Fibroblast of skin of right biceps (primary cell): Measurements from ENCODE around the gene PNMA1.

ENCODE experiments used
- DNase-seq: peaks from one replicate; pipeline ENCODE4 v3.0.0-alpha.2; 2013

The PNMA1 gene

DNA sequence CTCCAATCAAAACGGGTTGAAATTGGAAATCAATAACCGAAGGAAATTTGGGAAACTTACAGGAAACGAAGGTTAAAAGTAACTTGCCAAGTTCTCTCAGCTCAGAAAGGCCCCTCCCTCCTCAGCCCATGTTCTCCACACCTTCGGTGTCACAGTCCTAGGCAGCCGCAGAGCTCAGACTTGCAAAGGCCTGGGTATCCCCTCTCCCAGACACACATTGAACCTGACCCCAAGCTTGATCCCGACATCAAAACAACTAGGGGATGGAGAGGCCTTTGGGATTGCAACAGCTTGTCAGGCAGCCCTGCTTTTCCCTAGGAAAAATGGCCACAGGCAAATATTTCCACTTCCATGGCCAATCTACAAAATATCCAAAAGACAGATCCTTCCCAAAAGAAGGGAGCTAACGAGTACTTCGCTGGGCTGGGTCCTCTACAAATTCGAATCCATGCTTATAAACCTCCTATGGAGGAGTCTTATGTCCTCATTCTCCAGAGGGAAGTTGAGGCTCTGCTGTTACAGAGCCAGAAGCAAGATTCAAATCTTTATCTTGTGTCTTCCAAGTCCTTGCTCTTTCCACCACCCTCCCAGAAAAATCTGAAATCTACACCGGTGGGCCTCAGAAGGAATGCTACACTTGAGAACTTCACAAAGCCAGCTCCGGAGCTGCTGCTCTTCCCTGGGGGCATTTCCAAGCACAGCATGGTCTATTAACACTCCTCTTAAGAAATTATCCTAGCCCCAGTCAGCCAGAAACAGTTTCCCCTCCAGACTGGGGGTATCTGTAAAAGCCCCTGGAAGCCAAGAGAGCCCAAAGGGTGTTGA is 35.7 kb upstream of the PNMA1 start:
- DNase-seq: no peak

DNA sequence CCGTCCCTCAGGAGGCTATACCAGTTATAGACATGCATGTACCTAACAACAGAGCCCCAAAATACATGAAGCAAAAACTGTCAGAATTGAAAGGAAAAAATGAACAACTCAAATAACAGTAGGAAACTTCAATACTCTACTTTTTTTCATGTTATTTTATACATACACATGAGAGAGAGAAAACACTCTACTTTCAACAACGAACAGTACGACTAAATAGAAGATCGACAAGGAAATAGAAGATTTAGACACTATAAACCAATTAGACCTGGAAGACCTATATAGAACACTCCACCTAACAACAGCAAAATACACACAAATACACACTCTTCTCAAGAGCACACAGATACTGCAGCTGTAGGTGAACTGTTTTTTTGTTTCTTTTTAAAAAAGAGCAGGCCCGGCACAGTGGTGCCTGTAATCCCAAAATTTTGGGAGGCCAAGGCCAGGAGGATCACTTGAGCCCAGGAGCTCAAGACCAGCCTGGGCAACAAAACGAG is 34.7 kb upstream of the PNMA1 start:
- DNase-seq: no peak

DNA sequence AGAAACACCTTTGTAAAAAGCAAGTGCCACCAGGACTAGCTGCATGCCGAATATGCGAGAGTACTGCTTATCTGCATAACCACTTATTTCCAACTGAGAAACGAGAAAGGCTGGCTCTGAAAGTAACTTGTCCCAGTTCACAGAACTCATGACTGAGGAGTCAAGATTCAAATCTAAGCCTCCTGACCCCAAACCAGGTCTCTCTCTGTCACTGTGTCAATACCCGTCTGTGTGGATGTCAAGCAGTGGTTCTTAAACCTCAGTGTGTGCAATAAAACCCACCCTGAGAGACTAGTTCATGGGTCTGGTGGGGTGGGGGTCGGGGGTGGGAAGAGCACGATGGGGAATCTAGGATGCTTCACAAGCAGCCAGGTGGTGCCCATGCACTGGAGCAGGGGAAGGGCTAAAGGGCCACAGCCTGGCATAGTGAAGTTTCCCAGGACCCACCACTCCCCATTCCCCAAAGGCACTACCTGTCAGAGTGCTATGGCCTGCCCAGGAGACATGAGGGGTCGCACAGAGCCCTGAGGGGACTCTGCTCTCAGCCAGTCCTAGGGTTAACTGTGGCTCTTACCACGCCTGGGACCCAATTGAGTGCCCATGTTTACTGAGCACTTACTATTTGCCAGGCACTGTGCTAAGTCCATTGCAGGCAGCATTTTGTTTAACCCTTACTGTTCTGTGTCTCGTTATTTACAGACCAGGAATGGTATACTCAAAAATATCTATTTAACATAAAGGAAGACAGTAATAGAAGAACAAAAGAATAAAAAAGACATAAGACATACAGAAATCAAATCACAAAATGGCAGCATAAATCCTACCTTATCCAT is 33.4 kb upstream of the PNMA1 start:
- no peak for DNase-seq

DNA sequence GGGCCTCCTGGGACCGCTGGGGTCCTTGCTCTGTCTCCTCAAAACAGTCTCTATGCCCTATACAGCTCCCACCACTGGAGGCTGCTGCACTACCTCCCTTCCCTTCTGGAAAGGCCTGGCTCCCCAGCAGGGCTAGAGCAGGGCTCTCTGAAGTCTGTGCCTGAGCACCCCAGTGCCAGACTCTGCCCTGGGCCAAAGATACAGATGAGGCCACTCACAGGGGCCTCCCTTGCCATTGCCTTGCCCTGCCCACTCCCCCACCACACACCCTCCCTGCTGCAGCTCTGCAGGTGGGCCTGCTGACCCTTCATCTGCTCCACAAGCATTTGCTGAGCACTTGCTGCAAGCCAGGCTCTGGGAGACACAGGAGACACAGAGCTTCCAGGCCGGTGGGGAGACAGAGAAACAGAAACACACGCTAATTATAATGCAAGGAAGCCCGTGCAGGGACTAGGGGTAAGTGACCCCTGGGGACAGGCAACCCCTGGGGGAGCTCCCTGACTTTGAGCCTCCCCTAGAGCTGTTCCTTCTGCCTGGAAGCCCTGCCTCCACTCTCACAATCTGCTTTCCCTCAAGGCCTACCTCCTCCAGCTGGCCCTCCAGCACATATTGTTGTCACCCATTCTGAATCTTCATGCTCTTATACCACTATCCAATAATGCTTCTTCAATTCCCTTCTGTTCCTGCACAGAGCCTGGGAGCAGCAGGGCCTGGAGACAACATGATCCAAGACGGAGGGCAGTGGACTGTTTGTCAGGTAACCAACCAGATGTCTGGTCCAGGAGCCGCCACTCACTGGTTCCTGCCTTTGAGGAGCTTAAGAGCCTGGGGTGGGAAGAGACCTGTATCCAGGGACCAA is 32.6 kb upstream of the PNMA1 start:
- no peak for DNase-seq

DNA sequence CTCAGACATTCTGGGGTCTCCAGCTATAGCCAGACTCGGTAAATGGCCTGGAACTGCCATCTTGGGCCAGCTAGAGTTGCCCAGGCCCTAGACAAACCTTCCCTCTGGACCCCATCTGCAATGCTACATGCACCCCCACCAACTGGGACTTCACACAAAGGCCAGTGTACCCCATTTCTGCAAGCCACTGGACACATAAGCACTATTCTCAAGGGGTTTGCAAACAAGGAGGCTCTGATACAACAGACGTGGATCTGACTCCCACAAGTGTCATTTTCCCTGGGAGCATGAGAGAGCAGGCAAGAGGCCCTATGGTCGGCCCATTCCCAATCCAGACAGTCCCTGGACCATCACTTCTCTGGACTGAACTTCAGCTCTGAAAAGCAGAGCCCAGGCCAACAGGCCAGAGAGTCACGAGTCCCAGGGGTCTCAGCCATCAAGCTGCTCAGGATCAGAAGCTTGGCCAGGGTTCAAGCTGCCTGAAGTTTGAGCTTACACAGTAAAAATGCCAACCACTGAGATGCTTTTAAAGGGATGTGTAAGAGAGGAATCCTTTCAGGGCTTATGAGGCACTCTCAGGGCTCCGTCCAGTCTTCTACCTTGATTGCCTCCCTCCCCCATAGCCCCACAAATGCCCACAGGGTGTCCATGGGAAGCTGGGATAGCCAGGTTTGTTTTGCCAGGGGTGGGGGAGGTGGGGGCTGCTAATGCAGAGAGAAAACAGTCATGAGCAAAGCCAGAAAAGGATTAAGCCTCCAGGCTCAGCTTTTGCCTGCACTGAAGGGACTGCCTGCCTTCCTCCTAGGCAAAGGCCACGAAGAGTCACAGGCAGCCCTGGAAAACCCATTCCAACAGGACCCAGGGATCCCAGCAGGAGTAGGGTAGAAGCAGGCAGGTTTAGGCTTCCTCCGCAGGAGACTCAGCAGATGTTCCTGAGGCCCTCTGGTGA is 31.7 kb upstream of the PNMA1 start:
- DNase-seq: no peak

DNA sequence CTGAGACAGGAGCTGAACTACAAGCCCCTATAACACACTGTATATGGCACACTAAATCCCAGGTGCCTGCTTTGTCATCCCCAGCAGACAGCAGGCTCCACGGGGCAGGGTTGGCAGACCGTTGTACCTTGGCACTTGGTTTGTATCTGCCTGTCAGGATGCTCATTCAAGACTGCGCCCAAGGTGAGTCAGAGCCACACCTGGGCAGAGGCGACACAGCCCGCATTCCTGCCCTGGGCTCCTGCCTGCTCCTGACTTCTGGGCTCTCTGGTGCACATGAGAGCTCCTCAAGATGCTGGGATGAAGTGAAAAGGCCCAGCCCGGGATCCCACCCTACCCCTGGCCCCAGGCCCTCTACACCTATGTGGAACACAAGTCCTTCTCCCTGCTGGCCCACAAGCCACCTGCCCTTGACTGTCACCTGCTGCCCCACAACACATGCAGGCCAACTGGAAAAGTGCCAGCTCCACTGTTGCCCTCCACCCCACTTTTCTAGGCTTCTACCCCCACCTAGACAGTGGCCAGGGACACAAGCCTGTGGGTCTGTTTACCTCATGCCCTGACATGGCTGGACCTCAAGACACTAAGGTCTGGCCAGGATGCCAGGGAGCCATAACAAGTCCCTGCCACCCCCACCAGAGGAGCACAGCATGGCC is 30.8 kb upstream of the PNMA1 start:
- DNase-seq: no peak

DNA sequence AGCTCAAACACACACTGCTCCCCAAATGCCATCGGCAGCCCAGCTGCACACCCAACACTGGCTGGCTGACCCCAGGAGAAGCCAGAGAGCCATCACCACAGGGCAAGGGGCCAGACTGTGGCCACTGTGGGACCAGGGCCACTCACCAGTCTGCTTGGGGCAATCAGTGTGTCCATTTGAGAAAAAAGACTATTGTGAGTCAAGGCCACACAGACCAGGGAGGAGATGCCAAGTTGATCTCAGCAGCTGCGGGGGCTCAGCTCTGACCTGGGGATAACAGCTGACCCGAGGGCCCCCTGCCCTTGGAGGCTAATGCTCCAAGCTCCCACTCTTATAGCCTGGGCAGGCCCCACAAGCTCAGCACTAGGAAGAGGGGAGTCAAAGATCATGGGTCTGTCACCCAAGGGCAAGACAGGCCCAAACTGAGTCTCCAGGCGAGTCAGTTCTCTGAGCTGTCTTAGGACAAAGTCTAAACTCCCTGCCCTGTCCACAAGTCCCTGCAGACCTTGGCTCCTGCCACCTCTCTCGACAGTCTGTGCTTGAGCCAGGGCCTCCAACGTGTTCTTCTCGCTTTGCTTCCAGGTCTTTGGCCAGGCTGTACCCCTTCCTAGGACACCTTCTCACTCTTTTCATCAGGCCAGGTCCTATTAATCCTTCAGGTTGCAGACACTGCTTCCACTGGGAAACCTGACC is 30.1 kb upstream of the PNMA1 start:
- DNase-seq: no peak

DNA sequence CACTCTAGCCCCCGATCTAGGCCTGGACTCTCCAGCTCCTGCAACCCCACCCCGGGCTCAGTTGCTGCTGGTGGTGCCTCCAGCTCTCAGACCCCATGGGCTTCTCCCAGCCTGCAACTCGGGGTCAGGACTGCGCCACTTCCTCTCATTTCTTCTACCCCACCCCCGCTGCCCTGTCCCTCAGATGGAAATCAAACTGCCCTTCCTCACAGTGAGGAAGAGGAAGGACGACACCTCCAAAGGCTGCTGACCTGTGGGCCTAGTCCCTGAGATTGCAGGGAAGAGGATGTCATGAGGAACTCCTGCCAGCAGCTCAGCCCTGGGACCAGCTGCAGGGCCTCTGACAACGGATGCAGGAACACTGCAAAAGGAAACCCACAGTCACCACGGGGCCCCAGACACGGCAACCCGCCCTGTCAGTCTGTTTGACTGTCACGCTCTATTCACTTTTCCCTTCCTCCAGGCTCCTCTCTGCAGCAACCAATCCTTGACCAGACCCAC is 29.3 kb upstream of the PNMA1 start:
- DNase-seq: peak; percentile 29

DNA sequence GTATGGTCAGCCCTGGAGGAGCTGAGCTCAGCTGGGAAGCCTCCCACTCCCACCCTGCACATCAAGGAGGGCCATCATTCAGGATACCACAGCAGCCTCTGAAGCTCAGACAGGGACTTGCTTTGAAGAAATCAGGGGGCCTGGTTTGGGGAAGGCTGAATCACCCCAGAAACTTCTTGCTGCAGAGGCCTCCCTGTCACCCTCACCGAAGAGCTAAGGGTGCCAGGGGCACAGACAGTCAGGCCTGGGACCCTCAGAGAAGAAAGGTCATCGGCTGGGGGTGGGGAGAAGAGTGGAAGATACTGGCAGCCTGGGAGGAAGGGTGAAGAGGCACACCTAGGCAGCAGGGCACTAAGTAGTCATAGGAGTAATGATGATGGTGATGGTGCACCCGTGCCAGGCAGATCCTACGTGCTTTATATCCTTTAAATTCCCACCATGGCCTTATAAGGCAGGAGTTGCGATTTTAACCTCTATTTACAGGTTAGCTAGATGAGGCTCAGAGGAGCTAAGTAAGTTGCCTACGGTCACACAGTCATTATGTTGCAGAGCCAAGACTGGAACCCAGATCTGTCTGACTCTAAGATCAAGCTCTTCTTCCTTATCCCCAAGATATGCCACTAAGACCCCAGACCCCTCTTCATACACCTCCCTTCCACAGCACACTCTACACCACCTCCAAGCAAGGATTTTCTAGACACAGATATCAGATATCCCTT is 28.5 kb upstream of the PNMA1 start:
- DNase-seq: no peak

DNA sequence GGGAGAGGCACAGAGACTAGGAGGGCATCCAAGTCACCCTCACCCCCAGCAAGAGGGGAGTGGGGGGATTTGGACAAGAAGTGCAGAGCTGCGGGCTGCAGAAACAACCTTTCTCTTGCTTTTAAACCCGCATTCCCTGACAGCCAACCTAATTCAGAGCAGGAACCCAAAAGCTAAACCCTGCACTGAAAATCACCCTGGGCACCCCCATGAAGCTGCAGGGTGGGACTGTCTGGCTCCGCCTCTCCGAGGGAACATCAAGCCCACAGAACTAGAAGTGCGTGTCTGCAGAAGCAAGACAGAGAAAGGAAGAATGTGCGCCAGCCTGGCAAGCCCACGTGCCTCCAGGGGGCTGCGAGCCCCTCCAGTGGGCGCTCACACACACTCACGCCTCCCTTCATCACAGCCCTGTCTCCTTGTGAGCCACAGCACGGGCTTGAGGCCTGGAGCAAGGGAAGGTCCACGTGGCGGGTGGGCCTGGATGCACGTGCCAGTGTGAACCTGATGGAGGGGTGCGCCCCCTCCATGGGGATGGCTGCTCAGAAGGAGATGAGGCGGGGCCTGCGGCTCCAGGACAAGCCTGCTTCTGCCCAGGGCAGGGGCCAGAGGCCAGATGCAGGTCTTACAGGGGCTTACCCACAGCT is 27.8 kb upstream of the PNMA1 start:
- peak; percentile 47 for DNase-seq

DNA sequence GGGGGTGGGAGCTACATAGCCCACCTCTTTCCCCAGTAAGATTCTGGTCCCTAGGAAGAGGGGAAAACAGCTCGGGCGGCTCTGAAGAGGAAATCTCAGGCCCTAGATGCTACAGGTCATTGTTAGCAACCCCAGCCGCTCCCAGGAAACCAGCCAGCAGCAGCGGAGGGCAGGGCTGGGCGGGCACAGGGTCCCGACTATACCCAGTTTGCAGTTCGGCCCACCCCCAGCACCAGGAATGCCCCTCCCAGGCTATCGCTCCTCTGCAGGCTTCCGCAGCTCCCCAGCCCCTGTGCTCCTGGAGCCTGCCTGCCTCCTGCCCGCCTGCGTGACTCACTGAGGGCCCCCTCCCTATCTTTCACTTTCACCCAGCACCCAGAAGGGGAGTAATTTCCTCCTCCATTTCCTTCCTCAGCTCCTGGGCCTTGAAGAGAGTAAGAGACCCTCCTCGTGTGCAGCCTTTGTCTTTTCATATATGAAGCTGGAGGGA is 27.2 kb upstream of the PNMA1 start:
- DNase-seq: peak; percentile 74

DNA sequence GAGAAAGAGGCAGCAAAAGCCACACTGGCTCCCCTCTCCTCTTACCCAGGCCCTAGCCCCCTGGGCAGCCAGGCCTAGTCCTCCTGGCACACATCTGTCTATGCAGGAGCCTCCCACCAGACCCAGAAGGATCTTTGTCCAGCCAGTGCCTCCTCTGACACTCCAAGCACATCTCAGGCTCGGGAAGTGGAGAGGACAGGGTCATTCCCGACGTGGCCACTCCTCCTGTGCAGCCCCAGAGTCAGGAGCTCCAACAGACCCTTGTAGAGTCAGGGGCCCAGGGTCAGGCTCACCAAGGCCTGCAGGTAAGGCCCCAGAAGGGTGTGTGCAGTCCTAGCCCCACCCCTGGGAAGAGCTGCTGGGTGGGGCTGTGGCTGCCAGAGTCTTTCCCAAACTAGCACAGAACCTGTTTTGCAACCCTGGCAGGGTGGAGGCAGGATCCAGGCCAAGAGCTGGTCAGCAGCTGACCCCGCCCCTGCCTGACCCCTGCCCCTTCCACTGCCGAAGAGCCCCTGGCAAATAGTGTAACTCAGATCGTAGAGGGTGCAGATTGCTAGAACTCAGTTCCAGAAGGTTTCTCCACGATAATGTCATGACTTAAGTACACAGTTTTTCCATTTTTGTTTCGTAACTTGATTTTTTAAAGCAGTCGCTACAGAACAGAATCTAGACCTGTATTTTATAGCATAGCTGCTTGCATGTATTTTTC is 26.6 kb upstream of the PNMA1 start:
- no peak for DNase-seq

DNA sequence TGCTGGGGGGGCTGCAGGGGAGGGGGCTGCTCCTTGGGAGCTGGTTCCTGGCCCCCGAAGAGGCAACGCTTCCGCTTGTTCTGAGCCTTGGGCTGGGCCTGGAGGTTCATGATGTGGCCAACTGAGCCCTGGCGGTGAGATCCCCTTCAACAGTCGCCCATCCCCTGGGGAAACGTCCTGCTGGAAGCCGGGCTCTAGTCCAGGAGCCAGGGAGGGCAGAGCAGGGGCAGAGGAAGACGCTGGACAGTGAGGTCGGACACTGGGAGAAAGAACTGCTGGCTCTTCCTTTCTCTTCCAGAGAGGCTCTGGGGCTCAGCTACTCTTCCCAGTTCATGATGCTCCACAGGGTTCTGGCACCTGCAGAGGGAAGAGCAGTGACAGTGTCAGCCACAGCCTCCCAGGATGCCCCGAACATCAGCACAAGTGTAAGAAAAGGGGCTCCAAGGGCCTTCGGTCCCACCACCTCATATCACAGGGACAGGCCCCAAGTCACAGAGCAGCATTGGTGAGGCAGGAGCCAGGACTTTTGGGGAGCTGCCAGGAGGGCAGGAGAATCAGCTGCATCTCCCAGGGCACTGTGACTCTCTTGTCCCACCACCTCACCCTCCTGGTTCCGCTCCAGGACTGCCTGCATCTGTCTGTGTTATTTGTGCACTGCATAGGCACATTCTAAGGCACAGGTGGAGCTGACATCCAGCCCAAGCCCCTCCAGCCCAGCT is 25.9 kb upstream of the PNMA1 start:
- DNase-seq: no peak

DNA sequence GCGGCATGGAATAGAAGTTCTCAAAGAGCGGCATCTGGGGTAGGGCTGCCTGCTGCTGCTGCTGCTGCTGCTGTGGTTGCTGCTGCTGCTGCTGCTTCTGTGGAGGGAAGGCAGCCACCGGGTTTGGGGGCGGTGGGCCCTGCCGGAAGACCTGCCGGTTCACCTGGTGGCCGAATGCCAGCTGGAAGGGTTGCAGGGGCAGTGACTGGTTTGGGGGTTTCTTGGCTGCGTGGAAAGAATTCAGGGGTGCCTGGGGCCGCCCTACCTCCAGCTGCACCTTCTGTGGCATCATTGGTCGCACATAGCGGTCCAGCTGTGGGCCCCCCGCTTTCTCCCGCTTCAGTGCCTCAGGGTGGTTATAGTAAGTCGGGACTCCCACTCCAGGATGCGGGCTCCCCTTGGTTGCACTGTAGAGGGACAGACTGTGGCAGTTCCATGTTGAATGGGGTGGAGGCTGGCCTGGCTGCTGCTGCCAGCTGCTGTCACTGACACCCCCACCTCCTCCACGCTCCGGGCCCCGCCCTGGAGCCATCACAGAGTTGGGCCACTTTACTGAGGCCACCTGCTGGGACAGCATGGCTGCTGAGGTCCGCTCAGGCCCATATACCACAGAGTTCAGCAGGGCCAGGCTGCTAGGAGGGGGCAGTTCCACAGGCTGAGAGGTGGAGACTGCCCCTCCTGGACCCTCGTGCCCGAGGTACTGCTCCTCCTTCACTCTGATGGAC is 25.2 kb upstream of the PNMA1 start:
- DNase-seq: no peak

DNA sequence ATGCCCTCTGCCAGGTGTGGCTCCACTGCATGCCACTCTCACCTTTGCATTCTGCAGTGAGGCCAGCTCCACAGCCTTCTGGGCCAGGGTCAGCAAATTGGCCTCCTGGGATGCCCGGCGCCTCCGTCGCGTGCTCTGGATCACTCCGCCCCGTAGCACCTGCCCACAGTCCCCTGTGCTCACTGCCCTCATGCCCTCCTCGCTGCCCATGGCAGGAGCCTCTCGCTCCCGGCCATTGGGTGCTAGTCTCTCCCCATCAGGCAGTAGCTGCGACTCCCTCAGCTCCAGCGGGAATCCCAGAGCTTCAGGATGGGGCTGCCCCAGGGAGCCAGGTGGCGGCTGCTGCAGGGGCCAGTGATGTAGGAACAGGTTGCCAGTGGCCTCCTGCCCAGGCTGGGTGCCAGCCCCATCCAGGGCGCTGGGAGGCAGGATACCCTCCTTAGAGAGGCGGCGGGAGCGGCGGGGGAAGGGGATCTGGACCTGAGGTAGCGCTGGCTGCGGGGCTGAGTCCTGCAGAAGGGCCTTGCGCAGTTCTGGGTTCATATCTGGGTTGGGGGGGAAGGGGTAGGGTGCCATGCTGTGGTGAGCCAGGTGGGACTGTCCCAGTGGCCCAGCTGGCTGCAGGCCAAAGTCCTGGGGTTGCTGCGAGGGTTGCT is 24.5 kb upstream of the PNMA1 start:
- DNase-seq: no peak

DNA sequence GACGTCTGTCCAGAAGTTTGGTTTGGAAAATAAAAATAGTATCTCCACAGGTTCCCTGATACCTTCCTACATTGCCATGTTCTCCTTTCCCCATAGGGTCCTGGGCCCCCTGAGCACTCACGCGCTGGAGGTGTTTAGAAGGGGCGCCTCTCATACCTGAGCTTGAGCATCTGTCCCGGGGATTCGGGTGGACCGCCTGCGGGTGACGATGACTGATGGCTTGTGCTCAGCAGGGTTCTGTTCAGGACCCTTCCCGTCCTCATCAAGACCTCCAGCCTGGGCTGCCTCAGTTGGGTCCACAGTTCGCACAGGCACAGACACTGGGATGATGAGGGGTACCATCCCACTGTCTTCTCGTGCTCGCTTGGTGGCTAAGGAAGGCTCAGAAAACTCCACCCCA is 22.7 kb upstream of the PNMA1 start:
- no peak for DNase-seq
